HepG2 (cell line): ENCODE measurements around the gene PLXDC2. TPM values are rescaled to one million over a fixed set of nuclear protein-coding genes. Genes with fewer than 3 reads are reported as not detected.

Experiments used
- DMAP1 ChIP-seq: IDR thresholded peaks from 2 replicates; pipeline ENCODE4 v1.6.1; 2016
- ERF ChIP-seq: IDR thresholded peaks from 2 replicates; pipeline ENCODE4 v1.6.1; 2018; ENCODE audit warnings: missing biosample characterization, missing genetic modification reagents
- JDP2 ChIP-seq: sonication (generic); formaldehyde crosslinking; IDR thresholded peaks from 2 replicates; pipeline ENCODE4 v1.8.1; 2022; ENCODE audit warnings: missing genetic modification reagents, borderline replicate concordance
- MXI1 ChIP-seq: IDR thresholded peaks from 3 replicates; pipeline ENCODE4 v1.6.1; 2012; ENCODE audit warnings: low read depth, low read length, inconsistent platforms, borderline replicate concordance
- PHF21A ChIP-seq: sonication (generic); formaldehyde crosslinking; IDR thresholded peaks from 2 replicates; pipeline ENCODE4 v1.5.0; 2020; ENCODE audit warnings: mild to moderate bottlenecking, missing genetic modification reagents
- POLR2G ChIP-seq: fragments of 200-400 bp; formaldehyde crosslinking; IDR thresholded peaks from 2 replicates; pipeline ENCODE4 v1.6.1; 2018; ENCODE audit warnings: mild to moderate bottlenecking, low read depth, low read length, moderate library complexity
- RAD51 ChIP-seq: fragments of 450-650 bp; IDR thresholded peaks from 2 replicates; pipeline ENCODE4 v1.6.1; 2016; ENCODE audit warnings: borderline replicate concordance
- SAP130 ChIP-seq: IDR thresholded peaks from 2 replicates; pipeline ENCODE4 v1.6.1; 2016; ENCODE audit warnings: low read depth
- SOX6 ChIP-seq, 2 experiments: fragments of 450-650 bp in 1 of 2; sonication (generic) in 1 of 2; formaldehyde crosslinking in 1 of 2; IDR thresholded peaks; 2 replicates each; pipeline versions ENCODE4 v1.4.0 to v1.6.1; 2017 to 2020; ENCODE audit warnings: antibody characterized with exemption in 1 of 2, mild to moderate bottlenecking in 1 of 2, missing genetic modification reagents in 1 of 2
- STAT5B ChIP-seq: sonication (generic); formaldehyde crosslinking; IDR thresholded peaks from 2 replicates; pipeline ENCODE4 v1.4.0; 2020; ENCODE audit warnings: missing genetic modification reagents
- WIZ ChIP-seq: sonication (generic); formaldehyde crosslinking; IDR thresholded peaks from 2 replicates; pipeline ENCODE4 v1.5.1; 2020; ENCODE audit warnings: mild to moderate bottlenecking, missing genetic modification reagents
- ZBTB21 ChIP-seq: sonication (generic); formaldehyde crosslinking; IDR thresholded peaks from 2 replicates; pipeline ENCODE4 v1.4.0; 2020; ENCODE audit warnings: missing genetic modification reagents
- ZBTB34 ChIP-seq: sonication (generic); formaldehyde crosslinking; IDR thresholded peaks from 2 replicates; pipeline ENCODE4 v1.8.0; 2022; ENCODE audit warnings: mild to moderate bottlenecking, missing genetic modification reagents
- ZNF30 ChIP-seq: sonication (generic); formaldehyde crosslinking; IDR thresholded peaks from 2 replicates; pipeline ENCODE4 v1.5.0; 2020; ENCODE audit warnings: mild to moderate bottlenecking, missing genetic modification reagents
- ZNF597 ChIP-seq: sonication (generic); formaldehyde crosslinking; IDR thresholded peaks from 2 replicates; pipeline ENCODE4 v1.5.0; 2020; ENCODE audit warnings: missing genetic modification reagents
- ZNF713 ChIP-seq: sonication (generic); formaldehyde crosslinking; IDR thresholded peaks from 2 replicates; pipeline ENCODE4 v1.4.0; 2020; ENCODE audit warnings: mild to moderate bottlenecking, missing genetic modification reagents
- ZSCAN21 ChIP-seq: sonication (generic); formaldehyde crosslinking; IDR thresholded peaks from 2 replicates; pipeline ENCODE4 v1.8.0; 2022; ENCODE audit warnings: mild to moderate bottlenecking, missing genetic modification reagents, moderate library complexity, borderline replicate concordance
- polyA plus RNA-seq, 8 experiments: library from polyadenylated mRNA; depleted of rRNA in 3 of 8; stranded (reverse) in 7 of 8; unstranded in 1 of 8; fragments of >200 nt; fragmentation: Illumina TruSeq in 4 of 8; extraction: Trizol in 4 of 8; gene quantifications; 2 replicates each; pipeline versions ENCODE4 v1.2.1 to v1.2.3, GENCODE V29; 2011 to 2016; ENCODE audit warnings: low read depth in 4 of 8, missing spikeins in 1 of 8, mixed read lengths in 1 of 8; ENCODE audit not compliant: insufficient read depth in 1 of 8
- total RNA-seq, 5 experiments: library from RNA; depleted of rRNA; stranded (reverse); fragments of >200 nt; fragmentation: Illumina TruSeq; extraction: Trizol; gene quantifications; 2 replicates each; pipeline ENCODE4 v1.2.3, GENCODE V29; 2016; ENCODE audit warnings: low read depth in 1 of 5
- TF ChIP-seq, protein P1 (sequence below): IDR thresholded peaks from 2 replicates; pipeline ENCODE4 v1.4.0; 2020; ENCODE audit warnings: mild to moderate bottlenecking, missing genetic modification reagents
- TF ChIP-seq, protein P2 (sequence below): sonication (generic); formaldehyde crosslinking; conservative IDR thresholded peaks from 2 replicates; pipeline ENCODE4 v1.4.0; 2020; ENCODE audit warnings: mild to moderate bottlenecking, missing genetic modification reagents, moderate library complexity

PLXDC2 gene
- total and polyA plus RNA-seq, 2 of the 13 experiments (the other 11 are each of a cell fraction or from before 2014, with no cell fraction given): 2.1 to 2.4 TPM

DNA sequence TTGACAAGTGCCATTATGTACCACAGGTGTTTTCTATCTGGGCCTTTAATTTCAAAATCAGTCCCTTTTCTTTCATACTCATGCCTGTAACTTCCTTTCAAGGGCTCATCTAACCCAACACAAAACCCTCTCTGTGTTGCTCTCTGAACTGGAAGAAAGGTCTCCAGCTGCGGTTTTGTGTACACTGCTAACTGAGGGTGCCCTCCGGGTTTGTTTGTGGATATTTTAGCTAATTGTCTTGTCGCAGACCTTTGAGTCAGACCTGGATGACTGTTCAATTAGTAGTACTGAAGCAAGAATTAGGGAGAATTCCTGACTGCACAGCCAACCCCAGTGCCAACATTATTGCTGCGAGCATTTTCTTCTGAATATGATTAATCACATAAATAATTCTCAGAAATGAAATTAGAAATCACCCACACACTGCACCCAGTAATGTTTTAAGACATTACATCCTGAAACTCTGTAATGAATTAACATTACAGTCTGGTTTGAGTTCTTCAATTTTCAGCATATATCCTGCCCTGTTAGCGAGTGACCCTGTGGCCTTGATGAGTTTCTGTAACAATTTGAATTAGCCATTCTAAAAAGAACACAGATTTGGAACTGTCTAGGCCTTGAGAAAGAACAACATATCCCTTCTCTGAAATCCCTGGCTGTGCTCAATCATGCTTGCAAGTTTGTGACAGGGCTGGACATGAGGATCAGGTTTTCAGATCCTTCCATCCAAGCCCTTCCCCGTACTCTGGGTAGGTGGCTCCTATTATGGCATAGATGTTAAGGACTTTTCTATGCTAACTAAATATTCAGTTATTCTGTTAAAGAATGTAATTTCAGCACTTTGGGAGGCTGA, 460.1 kb downstream of the PLXDC2 start (continued):
- TF ChIP-seq SOX6 (IDR thresholded peaks at IDR 0.05): no peak
- TF ChIP-seq SOX6 (CRISPR knock-in tag; IDR thresholded peaks at IDR 0.05): peak; percentile 72
- TF ChIP-seq DMAP1 (CRISPR knock-in tag): no peak
- TF ChIP-seq ZNF713 (CRISPR knock-in tag): no peak
- no peak for TF ChIP-seq WIZ
- TF ChIP-seq SAP130 (CRISPR knock-in tag): 0 out of 2 replicates have a peak, but pooled peaks have one; percentile 14
- no peak for TF ChIP-seq JDP2 (CRISPR knock-in tag)
- TF ChIP-seq, protein P1, sequence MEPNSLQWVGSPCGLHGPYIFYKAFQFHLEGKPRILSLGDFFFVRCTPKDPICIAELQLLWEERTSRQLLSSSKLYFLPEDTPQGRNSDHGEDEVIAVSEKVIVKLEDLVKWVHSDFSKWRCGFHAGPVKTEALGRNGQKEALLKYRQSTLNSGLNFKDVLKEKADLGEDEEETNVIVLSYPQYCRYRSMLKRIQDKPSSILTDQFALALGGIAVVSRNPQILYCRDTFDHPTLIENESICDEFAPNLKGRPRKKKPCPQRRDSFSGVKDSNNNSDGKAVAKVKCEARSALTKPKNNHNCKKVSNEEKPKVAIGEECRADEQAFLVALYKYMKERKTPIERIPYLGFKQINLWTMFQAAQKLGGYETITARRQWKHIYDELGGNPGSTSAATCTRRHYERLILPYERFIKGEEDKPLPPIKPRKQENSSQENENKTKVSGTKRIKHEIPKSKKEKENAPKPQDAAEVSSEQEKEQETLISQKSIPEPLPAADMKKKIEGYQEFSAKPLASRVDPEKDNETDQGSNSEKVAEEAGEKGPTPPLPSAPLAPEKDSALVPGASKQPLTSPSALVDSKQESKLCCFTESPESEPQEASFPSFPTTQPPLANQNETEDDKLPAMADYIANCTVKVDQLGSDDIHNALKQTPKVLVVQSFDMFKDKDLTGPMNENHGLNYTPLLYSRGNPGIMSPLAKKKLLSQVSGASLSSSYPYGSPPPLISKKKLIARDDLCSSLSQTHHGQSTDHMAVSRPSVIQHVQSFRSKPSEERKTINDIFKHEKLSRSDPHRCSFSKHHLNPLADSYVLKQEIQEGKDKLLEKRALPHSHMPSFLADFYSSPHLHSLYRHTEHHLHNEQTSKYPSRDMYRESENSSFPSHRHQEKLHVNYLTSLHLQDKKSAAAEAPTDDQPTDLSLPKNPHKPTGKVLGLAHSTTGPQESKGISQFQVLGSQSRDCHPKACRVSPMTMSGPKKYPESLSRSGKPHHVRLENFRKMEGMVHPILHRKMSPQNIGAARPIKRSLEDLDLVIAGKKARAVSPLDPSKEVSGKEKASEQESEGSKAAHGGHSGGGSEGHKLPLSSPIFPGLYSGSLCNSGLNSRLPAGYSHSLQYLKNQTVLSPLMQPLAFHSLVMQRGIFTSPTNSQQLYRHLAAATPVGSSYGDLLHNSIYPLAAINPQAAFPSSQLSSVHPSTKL (CRISPR knock-in tag): peak; percentile 54
- no peak for TF ChIP-seq STAT5B
- no peak for TF ChIP-seq ZNF30 (CRISPR knock-in tag)
- no peak for TF ChIP-seq ZBTB21
- TF ChIP-seq ZBTB34: no peak
- TF ChIP-seq MXI1: no peak
- no peak for TF ChIP-seq ZNF597 (CRISPR knock-in tag)
- TF ChIP-seq ZSCAN21: no peak
- 0 out of 2 replicates have a peak, but pooled peaks have one; percentile 15 for TF ChIP-seq ERF (CRISPR knock-in tag)
- TF ChIP-seq PHF21A (CRISPR knock-in tag): no peak
- no peak for TF ChIP-seq RAD51
- TF ChIP-seq, protein P2, sequence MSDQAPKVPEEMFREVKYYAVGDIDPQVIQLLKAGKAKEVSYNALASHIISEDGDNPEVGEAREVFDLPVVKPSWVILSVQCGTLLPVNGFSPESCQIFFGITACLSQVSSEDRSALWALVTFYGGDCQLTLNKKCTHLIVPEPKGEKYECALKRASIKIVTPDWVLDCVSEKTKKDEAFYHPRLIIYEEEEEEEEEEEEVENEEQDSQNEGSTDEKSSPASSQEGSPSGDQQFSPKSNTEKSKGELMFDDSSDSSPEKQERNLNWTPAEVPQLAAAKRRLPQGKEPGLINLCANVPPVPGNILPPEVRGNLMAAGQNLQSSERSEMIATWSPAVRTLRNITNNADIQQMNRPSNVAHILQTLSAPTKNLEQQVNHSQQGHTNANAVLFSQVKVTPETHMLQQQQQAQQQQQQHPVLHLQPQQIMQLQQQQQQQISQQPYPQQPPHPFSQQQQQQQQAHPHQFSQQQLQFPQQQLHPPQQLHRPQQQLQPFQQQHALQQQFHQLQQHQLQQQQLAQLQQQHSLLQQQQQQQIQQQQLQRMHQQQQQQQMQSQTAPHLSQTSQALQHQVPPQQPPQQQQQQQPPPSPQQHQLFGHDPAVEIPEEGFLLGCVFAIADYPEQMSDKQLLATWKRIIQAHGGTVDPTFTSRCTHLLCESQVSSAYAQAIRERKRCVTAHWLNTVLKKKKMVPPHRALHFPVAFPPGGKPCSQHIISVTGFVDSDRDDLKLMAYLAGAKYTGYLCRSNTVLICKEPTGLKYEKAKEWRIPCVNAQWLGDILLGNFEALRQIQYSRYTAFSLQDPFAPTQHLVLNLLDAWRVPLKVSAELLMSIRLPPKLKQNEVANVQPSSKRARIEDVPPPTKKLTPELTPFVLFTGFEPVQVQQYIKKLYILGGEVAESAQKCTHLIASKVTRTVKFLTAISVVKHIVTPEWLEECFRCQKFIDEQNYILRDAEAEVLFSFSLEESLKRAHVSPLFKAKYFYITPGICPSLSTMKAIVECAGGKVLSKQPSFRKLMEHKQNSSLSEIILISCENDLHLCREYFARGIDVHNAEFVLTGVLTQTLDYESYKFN (CRISPR knock-in tag): peak; percentile 56
- no peak for TF ChIP-seq POLR2G
